HG03558 (cell line): ENCODE measurements around the gene HIPK2.
"Not testable (repeated sequence)": the region's sequence is repeated elsewhere in the genome, so short reads cannot be mapped to it uniquely, and the experiment has no call there.

ENCODE experiments used
- ATAC-seq: cut with Tn5 transposase; IDR thresholded peaks from one replicate; pipeline ENCODE4 v1.9.1; 2021; ENCODE audit warnings: moderate number of reproducible peaks; ENCODE audit not compliant: unreplicated experiment; ENCODE audit errors: extremely low read depth

Gene HIPK2

DNA sequence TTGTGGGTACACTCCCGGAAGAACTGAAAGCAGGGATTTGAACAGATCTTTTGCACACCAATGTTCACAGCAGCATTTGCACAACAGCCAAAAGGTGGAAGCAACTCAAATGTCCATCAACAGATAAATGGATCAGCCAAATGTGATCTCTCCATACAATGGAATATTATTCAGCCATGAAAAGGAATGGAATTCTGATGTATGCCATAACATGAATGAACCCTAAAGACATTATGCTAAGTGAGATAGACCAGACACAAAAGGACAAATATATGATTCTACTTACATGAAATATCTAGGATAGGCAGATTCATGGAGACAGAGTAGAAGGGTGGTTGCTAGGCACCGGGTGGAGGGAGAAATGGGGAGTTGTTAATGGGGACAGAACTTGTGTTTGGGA, 217.6 kb downstream of the HIPK2 start:
- no peak for ATAC-seq

DNA sequence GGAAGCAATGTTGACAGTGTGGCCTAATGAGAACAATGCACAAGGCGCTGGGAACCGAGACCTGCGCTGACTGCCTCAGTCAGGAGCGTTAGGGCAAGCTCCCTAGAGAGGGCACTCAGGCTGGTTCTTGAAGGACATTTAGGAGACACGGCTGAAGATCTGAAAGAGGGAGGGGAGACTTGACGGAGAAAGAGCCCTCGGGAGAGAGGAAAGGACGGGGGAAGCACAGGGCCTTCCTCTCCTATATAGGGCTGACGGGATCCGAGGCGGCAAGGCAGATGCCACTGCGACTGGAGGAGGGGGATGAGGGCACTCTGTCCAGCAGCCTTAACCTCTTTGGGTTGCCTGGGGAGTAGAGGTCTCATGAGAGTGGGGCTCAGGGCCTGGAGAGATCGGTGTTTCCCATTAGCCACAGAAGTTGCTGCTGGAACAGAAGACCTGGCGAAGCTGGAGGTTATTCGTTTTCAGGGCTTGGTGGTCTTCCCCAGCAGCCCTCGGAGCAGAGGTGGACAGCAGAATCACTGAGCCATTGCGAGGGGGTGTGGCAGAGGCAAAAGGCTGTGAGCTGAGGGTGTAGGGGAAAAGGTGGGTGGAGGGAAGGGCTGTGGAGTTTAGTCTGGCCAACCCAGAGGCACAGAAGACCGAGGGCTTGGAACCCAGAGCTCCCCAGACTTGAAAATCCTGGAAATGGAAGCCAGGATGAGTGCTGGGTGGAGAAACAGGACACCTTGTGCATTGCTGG, 218.3 kb downstream of the HIPK2 start:
- ATAC-seq, result no peak

GRCh38 chr7:139557857-139558581, 219.8 kb downstream of the HIPK2 start:
- no peak for ATAC-seq

- ATAC-seq, result not testable (repeated sequence)
Measured at GRCh38 chr7:139553991-139554700, 223.7 kb downstream of the HIPK2 start.

DNA sequence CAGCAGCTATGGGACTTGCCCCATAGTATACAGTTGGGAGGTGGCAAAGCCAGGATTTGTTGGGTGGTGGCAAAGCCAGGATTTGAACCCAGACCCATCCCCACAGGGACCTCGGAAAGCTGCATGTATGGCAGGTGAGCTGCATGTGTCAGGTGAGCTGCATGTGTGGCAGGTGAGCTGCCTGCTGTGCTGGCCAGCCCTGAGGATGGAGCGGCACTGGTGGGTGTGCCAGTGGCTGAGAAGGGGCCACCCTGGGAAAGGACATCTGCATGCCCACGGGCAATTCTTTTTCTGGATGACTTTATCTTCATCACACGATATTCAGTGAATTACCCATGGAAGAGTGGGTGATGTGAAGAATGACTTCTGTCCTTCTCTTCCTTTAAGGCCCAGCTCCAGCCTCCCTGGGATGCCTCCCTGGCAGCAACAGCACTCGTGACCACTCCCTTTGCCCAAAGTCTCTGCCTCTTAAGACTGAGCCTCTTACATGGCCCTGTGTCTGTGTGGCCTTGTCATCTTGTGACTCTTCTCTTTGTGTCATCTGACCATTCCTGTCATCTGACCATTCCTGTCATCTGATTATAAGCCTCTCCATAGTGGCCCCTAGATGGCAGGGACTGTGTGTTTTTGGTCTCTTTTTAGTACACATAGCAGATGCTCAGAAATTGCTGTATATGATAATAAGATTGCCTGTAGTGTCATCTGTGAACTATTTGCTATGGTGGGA, 229.3 kb downstream of the HIPK2 start:
- ATAC-seq, result no peak

GRCh38 chr7:139544645-139545044, 233.2 kb downstream of the HIPK2 start:
- ATAC-seq, result no peak

GRCh38 chr7:139543801-139544603, 233.8 kb downstream of the HIPK2 start:
- ATAC-seq, result no peak

DNA sequence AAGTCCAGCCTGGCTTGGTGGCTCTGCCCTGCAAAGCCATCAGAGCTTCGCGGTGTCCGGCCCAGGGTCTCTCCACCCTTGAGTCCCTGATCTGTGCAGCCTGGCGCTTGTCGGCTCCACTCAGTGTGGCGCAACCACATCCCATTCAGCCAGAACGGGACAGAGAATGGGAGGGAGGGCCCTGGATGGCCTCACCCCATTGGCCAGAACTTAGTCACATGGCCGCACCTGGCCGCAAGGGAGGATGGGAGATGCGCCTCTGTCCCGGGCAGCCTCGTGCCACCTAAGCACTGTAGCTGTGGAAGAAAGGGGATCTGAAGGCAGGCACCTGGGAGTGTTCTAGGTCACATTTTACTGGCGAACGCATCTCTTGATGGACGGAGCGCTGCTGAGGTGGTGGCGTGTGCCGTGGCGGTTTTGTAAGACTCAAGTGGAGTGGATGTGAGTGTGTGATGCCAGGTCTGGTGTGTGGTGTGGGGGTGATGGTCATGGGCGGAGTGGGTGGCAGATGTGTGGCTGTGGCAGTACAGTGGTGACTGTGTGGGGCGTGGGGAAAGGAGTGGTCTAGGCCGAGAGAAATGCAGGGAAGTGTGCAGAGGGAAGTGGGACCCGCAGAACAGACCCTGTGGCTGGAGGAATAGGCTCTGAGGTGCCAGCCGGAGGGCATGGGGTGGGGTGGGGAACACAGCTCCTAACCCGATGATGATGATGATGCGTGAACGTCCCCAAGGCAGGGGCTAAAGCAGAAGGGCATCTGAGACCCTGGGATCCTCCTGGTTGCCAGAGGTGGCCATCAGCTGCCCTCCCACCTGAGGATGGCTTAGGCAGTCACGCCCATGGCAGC, 235.3 kb downstream of the HIPK2 start:
- no peak for ATAC-seq

DNA sequence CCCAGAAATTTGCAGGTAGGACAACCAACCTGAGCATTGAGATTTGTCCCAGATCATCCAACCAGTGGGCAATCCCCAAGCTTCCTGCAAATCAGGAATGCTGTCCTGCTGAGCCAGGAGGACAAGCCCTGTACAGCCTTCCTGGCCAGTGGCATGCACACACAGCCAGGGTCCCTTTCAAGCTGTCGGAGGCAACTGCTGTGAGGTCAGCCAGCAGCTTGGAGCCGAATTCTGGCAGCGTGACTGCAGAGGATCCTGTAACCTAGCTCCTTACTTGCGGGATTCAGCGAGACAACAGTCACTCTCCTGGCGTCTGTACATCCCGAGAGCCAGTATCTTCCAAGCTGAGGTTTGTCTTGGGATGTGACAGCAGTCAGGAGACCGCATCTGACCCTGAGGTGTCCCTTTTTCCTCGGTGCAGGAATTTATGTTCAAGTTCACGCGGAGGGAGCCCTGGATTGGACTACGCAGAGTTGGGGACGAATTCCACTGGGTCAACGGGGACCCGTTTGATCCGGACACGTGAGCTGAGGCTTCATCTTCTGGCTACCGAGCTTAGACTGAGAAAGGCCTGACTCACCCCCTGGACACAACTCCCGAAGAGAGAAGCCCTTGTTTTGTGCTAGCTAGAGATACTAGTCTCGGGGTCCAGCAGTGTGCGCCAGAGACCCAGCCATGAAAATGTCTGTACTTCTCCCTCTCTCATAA, 236.0 kb downstream of the HIPK2 start:
- ATAC-seq, result no peak

DNA sequence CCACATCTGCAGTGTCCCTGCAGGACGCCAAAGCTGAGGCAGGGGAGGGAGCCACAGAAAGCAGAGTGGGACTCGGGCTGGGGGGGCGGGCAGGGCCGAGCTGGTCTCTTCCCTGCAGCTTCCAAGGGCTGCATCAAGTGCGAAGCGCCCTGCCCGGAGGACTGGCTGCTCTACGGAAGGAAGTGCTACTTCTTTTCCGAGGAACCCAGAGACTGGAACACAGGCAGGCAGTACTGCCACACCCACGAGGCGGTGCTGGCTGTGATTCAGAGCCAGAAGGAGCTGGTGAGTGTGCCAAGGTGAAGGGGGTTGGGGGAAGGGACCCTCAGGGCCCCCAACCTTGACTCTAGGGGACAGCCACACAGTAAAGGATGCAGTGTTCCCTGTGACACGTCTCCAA, 237.6 kb downstream of the HIPK2 start:
- ATAC-seq, result no peak

DNA sequence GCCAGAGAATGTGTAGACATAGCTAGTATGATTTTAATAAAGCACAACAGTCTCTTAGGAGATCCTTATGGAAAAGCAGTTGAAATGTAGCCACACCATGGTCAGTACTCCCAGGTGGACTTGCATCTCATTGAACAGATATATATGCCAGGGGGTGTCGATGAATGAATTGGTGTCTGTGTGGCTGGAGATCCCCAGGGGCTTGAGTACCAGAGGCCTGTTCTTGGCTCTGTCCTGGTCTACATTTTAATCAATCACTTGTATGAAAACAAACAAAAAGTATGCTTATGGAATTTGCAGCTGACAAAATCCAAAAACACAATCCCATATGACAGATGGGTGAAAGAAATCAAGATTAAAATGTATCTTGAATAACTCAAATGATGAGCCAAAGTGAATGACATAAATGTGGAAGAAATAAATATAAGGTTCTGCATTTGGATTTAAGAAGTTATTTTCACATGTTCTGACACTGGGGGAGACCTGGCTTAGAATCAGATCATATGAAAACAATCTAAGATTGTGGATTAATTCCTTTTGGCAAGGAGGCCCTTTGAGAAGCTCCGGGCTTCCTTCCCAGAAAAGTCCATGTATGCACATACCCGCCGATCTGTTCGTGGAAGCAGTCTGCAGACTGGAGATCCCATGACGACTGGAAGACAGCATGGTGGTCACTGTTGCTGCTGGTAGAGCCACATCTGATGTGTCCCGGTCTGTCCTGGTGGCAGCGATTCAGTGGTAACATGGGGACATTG, 238.7 kb downstream of the HIPK2 start:
- no peak for ATAC-seq

DNA sequence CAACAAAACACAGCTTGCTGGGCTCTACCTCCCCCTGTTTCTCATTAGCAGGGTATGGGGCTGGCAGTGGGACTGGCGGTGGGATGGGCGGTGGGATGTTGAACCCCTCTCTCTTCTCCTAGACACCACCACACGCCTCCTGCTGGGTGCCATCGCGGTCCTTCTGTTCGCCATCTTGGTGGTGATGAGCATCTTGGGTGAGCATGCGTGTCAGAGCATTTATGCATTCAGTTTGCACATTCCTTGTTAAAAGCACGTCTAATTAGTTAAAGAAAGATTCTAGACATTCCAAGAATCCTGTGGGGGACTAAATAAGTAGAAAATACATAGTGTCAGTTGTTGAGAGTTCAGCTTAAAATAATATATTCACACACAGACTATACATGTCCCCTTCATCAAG, 241.6 kb downstream of the HIPK2 start:
- no peak for ATAC-seq

DNA sequence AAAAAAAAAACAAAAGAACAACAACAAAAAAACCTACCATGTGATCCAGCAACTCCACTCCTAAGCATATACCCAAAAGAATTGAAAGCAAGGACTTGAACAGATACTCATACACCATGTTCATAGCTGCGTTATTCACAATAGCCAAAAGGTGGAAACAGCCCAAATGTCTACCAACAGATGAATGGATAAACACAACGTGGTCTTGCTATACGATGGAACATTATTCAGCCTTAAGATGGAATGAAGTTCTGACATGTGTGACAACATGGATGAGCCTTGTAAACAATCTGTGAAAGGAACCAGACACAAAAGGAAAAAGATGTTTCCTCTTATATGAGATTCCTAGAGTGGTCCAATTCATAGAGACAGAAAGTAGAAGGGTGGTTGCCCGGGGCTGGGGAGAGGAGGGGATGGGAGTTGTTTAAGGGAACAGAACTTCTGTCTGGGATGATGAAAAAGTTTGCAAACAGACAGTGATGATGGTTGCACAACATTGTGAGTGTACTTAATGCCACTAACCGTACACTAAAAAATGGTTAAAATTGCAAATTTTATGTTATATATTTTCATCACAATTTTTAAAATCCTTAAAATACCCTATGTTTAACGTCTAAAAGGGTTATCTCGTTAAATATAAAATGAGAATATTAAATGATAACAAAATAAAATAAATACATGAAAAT, 242.7 kb downstream of the HIPK2 start:
- no peak for ATAC-seq

- no peak for ATAC-seq
Measured at GRCh38 chr7:139534096-139534495, 243.7 kb downstream of the HIPK2 start.

DNA sequence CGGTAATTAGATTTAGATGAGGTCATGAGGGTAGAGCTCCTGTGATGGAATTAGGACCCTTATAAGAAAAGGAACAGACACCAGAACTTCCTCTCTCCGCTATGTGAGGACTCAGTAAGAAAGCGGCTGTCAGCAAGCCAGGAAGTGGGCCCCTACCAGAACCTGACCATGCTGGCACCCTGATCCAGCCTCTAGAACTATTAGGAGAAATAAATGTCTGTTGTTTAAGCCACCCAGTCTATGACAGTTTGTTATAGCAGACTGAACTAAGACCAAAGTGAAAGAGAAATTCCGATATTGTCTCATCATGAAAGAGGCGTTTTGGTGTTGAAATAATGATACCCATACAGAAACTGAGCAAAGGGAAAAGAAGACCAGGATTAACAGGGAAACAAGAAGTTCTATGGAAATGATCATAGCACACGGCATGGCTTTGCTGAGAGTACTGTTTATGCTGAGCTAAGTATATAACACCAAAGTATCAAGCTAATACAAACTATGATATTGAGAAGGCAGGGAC, 245.1 kb downstream of the HIPK2 start:
- ATAC-seq, result no peak

DNA sequence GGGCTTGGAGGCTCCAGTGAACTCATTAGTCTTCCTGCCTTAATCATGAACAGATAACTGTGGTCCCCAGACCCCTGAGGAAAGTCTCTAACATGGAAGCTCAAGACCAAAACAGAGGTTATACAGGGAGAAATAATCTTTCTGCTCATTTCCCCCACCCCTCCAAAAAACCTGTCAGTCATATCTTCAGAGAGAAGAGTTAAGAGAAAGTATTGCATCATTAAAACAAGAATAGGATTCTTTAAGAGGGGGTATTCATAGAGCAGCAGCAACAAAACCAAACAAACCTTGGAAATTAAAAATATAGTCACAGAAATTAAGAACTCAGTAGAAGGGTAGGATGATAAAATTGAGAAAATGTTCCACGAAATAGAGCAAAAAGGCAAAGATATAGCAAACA, 246.7 kb downstream of the HIPK2 start:
- no peak for ATAC-seq
